ENCODE results near the gene NFIL3.
A peak's percentile ranks its signal among the peaks of the same experiment; 100 is the strongest.
"Not testable (repeated sequence)": the region's sequence is repeated elsewhere in the genome, so short reads cannot be mapped to it uniquely, and the experiment has no call there.

NFIL3 gene

GRCh38 chr9:91393826-91394225 lies 29.8 kb downstream of the NFIL3 start:
- DNase-seq: no peak

GRCh38 chr9:91392435-91392834 lies 31.2 kb downstream of the NFIL3 start:
- no peak for DNase-seq

DNA sequence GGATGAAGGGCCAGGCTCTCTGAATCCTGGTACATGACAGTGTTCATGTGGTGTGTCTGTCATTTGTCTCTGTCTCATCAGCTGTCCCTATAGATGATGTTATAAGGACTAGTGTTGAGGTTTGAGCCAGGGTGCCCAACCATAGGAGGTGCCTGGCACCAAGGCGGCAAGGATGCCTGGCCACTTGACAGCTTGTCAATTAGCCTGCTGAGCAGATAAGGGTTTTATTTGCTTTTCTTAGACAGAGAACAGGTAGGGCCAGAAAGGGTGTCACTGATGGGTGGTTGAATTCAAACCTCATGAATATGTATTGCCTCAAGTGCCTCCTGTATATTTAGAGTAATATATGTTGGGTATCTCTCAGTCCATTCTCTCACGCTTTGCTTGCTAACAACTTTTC lies 31.8 kb downstream of the NFIL3 start:
- DNase-seq: no peak

GRCh38 chr9:91391412-91391811 lies 32.2 kb downstream of the NFIL3 start:
- no peak for DNase-seq

- not testable (repeated sequence) for DNase-seq
These were observed 33.9 kb downstream of the NFIL3 start for GRCh38 chr9:91389686-91390085.

- no peak for DNase-seq
These were observed 36.9 kb downstream of the NFIL3 start for GRCh38 chr9:91386765-91387164.

GRCh38 chr9:91384954-91385353 lies 38.7 kb downstream of the NFIL3 start:
- no peak for DNase-seq

DNA sequence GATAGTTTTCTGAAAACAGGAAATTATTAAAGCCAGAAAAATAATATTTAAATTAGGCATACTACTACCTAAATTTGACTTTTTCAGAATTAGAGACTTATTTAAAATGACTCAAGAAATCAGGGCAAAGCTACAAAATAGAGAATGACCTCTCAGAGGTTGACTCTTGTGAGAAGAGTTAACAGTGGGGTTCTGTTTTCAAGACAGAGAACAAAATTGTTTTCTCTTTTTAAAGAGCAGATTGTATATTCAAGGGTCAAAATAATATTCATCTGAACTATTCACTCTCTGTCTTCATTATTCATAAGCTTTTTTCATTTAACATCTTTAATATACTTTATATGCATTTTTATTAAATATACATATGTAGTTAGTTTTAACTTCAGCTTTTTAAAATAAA lies 40.1 kb downstream of the NFIL3 start:
- no peak for DNase-seq

GRCh38 chr9:91382298-91382697 lies 41.3 kb downstream of the NFIL3 start:
- DNase-seq: no peak

DNA sequence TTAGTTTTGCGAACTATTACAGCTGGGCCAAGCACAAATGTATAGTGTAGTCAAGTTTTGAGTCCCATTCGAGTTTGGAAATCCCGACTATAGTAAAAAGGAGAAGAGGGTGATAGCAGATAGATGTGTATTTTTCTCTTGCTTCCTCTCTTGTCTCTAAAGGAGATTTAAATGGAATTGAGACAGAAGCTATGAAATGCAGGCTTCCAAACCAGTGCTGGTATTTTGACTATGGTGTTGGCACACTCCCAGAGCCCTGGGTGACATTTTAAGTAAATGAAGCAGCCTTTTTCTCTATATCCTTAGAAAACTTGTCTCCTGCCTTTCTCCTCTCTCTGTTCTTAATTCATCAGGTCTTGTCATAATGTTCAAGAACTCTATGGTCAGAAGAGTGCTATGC lies 44.2 kb downstream of the NFIL3 start:
- no peak for DNase-seq

DNA sequence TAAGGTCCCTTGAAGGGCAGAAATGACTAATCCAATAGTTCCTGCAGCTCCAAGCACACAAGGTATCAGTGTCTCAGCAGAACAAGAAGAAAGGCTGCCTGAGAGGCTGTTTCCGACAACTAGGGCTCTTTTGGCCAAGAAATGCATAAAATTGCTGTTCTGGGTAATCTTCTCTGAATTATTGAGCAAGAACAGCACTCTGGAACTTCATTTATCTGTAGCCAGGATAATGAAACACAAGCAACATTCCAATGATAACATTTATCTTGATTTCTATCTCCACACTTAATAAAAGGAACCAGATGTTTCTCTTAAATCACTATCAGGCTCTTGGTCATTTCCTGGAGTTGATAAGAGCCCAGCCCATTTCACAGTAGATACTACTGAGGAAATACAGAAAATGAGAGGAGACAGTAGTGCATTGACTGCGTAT lies 44.9 kb downstream of the NFIL3 start:
- DNase-seq: no peak

GRCh38 chr9:91378054-91378453 lies 45.6 kb downstream of the NFIL3 start:
- DNase-seq: not testable (repeated sequence)

DNA sequence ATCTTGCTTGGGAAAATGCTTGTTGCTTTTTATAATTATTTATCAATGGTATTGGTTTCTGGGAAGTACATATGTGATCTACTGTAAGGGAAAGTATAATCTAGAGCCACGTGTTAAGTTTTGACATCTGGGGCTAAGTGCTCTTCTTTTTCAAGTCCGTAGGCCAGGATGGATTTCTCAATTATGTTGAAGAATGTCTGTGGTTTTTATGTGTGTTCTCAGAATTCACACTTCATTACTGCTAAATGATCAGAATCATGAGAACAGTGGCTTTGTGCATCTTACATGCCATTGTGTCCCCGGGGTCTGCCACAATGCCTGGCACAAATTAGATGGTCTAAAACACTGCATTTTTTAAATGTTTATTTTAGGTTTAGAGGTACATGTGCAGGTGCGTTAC lies 47.4 kb downstream of the NFIL3 start:
- no peak for DNase-seq

DNA sequence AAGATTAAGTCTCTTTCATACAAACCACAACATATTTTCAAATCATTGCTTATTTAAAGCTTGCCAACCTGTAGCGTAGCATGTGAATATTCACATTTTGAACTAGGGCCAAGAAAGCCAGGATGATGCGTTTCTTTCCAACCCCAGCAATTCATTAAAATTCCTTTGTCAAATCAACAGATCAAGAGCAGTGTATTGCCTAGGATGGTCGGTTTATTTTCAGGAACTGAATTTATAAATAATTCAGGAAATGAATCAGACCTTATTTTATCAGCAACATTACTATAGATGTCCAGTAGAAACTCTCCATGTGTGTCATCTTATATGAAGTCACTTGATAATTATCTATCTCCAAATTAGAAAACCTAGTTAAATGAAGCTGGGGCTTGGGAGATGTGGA lies 48.7 kb downstream of the NFIL3 start:
- DNase-seq: no peak

DNA sequence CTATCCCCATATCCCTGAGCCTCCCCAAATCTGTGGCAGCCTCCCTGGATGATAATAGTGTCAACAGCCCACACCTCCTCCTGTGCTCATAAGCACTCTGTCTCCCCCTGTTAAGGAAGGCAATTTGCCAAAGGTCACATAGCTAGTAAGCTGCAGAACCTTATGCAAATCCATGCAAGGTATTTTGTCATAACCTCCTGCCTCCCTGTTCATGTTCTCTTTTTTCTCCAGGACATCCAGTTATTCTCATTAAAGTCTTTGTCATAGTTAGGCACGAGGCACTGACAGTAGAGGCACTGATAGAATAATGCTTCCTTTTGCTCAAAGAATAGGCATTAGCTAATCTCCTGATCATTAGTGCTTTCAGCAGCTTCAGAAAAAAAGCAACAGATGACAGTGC lies 51.7 kb downstream of the NFIL3 start:
- no peak for DNase-seq

DNA sequence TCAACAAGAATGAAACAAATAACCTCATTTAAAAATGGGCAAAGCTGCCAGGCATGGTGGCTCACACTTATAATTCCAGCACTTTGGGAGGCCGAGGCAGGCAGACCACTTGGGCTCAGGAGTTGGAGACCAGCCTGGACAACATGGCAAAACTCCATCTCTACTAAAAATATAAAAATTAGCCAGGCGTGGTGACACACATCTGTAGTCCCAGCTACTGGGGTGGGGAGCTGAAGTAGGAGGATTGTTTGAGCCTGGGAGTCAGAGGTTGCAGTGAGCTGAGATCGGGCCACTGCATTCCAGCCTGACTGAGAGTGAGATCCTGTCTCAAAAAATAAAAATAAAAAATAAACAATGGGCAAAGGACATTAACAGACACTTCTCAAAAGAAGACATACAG lies 53.6 kb downstream of the NFIL3 start:
- DNase-seq: not testable (repeated sequence)

DNA sequence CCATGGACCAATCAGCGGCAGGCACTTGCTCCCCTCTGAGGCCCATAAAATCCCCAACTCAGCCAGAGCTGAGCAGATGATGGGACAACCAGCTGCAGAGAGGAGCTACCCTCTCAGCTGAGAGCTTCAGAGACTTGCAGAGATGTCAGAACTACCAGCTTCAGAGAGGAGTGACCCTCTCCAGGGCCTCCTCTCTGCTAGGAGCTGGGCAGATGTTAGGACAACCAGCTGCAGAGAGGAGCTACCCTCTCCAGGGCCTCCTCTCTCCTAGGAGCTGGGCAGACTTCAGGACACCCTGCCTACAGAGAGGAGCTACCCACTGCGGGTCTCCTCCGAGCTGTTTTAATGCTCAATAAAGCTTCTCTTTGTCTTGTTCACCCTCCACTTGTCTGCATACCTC lies 58.9 kb downstream of the NFIL3 start:
- no peak for DNase-seq

- DNase-seq: no peak
These were observed 59.6 kb downstream of the NFIL3 start for GRCh38 chr9:91364005-91364404.

- DNase-seq: no peak
These were observed 61.5 kb downstream of the NFIL3 start for GRCh38 chr9:91362051-91362611.

DNA sequence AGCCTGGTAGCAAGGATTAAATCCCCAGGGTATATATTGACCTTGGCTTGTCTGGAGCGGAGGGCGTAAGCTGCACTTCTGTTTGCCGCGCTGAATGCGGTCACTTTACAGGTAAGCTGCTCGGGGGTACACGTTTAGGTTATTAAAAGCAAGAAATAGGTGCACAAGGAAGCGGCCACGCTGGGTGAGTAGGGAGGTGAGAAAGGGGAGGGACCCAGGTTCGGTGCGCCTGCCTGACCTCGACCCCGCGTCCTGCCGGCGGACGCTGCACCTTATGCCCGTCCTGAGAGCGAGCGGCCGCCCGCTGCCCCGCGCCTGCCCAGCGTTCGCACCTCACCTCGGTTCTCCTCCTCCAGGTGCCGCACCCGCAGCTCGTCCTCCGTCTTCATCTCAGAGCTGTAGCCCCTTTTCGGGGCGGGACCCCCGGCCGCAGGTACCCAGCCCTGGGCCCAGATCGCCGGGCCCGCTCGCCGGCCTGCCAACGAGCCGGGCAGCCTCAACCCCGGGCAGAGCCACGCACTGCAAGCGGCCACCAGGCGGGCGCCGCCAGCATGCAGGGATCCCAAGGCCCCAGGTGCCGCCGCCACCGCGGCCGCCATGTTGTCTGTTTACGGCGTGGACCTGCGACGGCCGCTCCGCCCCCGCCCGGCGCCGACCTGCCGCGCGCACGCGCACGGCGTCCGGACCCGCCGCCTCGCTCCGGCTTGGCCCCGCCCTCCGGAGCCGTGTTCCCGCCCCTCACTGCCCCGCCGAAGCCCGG lies 62.2 kb downstream of the NFIL3 start, which contains the start of gene AUH:
TSS of gene AUH (minus strand) at position 628 of the 760 bp plus-strand sequence. CDS start at position 599, 29 bp downstream.
- DNase-seq: peak; percentile 88

- DNase-seq: no peak
These were observed 62.9 kb downstream of the NFIL3 start for GRCh38 chr9:91360551-91361290.

DNA sequence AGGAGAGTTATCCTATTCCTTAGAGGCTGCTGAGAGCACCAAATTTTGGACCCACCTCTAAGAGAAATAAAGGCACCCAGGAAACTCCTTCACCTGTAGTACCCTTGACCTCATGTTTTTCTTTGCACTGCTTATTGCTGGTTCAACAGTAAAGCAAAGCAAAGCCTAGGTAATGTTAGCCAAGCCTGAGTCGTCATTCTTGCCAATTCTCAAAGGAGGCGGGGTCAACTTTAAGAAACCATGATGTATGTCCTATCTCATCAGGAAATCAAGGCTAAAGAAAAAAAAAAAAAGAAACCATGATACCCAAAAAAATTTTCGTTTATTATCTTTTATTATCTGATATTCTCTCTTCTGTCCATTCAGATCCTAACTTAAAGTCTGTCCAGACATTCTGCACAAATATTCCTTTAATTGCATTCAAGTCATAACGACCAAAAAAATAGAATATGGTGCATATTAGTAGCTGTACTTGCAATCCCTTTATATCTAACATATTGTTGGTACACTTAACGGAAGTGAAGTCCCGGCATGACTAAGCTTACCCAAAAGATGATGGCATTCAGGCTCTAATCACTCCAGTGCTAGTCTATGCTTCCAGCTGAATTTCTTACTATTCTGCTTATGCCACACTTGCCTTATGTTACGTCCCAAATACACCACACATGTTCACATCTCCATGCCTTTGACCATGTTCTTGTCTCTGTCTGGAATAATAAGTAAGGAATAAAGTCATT lies 63.7 kb downstream of the NFIL3 start:
- DNase-seq: no peak

DNA sequence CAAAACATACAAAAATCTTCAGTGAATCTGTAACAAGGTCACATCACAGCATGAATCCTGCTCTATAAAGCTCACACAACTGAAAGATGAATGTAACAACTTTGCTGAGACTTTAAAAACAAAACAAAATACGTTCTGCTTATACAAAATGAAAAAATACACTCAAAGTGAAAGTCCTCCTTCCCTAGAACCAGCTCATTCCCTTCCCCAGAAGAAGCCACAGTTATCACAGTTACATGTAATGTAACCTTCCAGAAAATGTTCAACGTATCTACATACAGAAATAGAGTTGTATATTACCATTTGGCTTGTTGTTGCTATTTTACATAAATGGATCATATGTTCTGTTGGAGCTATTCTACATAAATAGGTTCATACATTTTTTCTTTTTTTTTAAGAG lies 64.5 kb downstream of the NFIL3 start:
- no peak for DNase-seq
